Neural progenitor cell (in vitro differentiated cells): ENCODE measurements around the gene SERAC1. TPM values are rescaled to one million over a fixed set of nuclear protein-coding genes. Genes with fewer than 3 reads are reported as not detected.

ENCODE experiments used
- DNase-seq: peaks from one replicate; pipeline ENCODE4 v3.0.0-alpha.2; 2016; ENCODE audit warnings: low spot score
- H2AFZ ChIP-seq: fragments of 200-600 bp; sonication (generic); replicated peaks from 2 replicates; pipeline ENCODE4 v1.6.1; 2016; ENCODE audit warnings: antibody characterized with exemption
- H3F3A ChIP-seq: fragments of 200-600 bp; sonication (generic); 2 replicates; pipeline ENCODE4 v1.6.1; 2016; ENCODE audit warnings: antibody characterized with exemption, low read depth
- H3K27ac ChIP-seq: fragments of 200-600 bp; sonication (generic); 2 replicates; pipeline ENCODE4 v1.5.1; 2016; ENCODE audit warnings: mild to moderate bottlenecking
- H3K27me3 ChIP-seq: fragments of 200-600 bp; sonication (generic); 2 replicates; pipeline ENCODE4 v1.6.1; 2016; ENCODE audit warnings: mild to moderate bottlenecking, moderate library complexity
- H3K36me3 ChIP-seq: fragments of 200-600 bp; sonication (generic); 2 replicates; pipeline ENCODE4 v1.5.1; 2016
- H3K4me1 ChIP-seq: fragments of 200-600 bp; sonication (generic); 2 replicates; pipeline ENCODE4 v1.6.1; 2016; ENCODE audit warnings: mixed run types
- H3K4me2 ChIP-seq: fragments of 200-600 bp; sonication (generic); 2 replicates; pipeline ENCODE4 v1.6.1; 2016
- H3K4me3 ChIP-seq: fragments of 200-600 bp; sonication (generic); 2 replicates; pipeline ENCODE4 v1.5.1; 2016
- H3K79me2 ChIP-seq: fragments of 200-600 bp; sonication (generic); 2 replicates; pipeline ENCODE4 v1.6.1; 2016; ENCODE audit warnings: low read depth
- H3K9ac ChIP-seq: fragments of 200-600 bp; sonication (generic); 2 replicates; pipeline ENCODE4 v1.6.1; 2016
- H3K9me3 ChIP-seq: fragments of 200-600 bp; sonication (generic); 2 replicates; pipeline ENCODE4 v1.5.1; 2016; ENCODE audit warnings: low read depth
- H4K20me1 ChIP-seq: fragments of 200-600 bp; sonication (generic); 2 replicates; pipeline ENCODE4 v1.6.1; 2016; ENCODE audit warnings: low read depth
- H3K27ac Mint-ChIP-seq: 3 replicates; pipeline ENCODE4 v1.8.0; 2021; ENCODE audit warnings: mixed read lengths
- H3K27me3 Mint-ChIP-seq: 2 replicates; pipeline ENCODE4 v1.8.0; 2022; ENCODE audit warnings: low read depth, mild to moderate bottlenecking, inconsistent platforms, moderate library complexity, mixed read lengths; ENCODE audit not compliant: insufficient read depth
- H3K36me3 Mint-ChIP-seq: 3 replicates; pipeline ENCODE4 v1.8.0; 2021; ENCODE audit warnings: mixed read lengths
- H3K4me1 Mint-ChIP-seq: 3 replicates; pipeline ENCODE4 v1.8.0; 2021; ENCODE audit warnings: mixed read lengths
- H3K4me3 Mint-ChIP-seq: 3 replicates; pipeline ENCODE4 v1.8.0; 2021; ENCODE audit warnings: mild to moderate bottlenecking, moderate library complexity, mixed read lengths
- H3K9me3 Mint-ChIP-seq: 3 replicates; pipeline ENCODE4 v1.8.0; 2020; ENCODE audit warnings: mixed read lengths
- CTCF ChIP-seq: fragments of 200-600 bp; sonication (generic); IDR thresholded peaks from 2 replicates; pipeline ENCODE4 v1.5.1; 2017; ENCODE audit warnings: antibody characterized with exemption, mild to moderate bottlenecking
- EZH2 ChIP-seq: fragments of 200-600 bp; sonication (generic); IDR thresholded peaks from 2 replicates; pipeline ENCODE4 v1.6.1; 2017; ENCODE audit warnings: antibody characterized with exemption, mild to moderate bottlenecking, moderate library complexity
- EZH2phosphoT487 ChIP-seq: fragments of 200-600 bp; sonication (generic); IDR thresholded peaks from 2 replicates; pipeline ENCODE4 v1.6.1; 2017; ENCODE audit warnings: antibody characterized with exemption
- total RNA-seq: library from RNA; depleted of rRNA; stranded (reverse); fragments of >200 nt; gene quantifications from 2 replicates; pipeline ENCODE4 v1.2.3, GENCODE V29; 2015; ENCODE audit warnings: low replicate concordance

SERAC1 gene
- total RNA-seq, 1 donor from 2014 or later: 35.7 TPM

GRCh38 chr6:158063736-158064135, 104.3 kb downstream of the SERAC1 start:
- Mint-ChIP-seq H3K27ac (no peak overlapping the region), H3K4me1 (peaks cover 9% of the 10 kb centered on the region), H3K36me3 (peaks cover 7% of the 10 kb centered on the region), H3K9me3 (peaks cover 5% of the 10 kb centered on the region), H3K4me3 (no peak overlapping the region), H3K27me3 (peaks cover 2% of the 10 kb centered on the region)
- Histone ChIP-seq H3K4me1 (no peaks in the 10 kb centered on the region), H3K9ac (no peak overlapping the region), H3K9me3 (no peaks in the 10 kb centered on the region), H4K20me1 (no peaks in the 10 kb centered on the region), H3K79me2 (no peaks in the 10 kb centered on the region), H3F3A (no peaks in the 10 kb centered on the region), H2AFZ (no peak overlapping the region), H3K4me3 (no peak overlapping the region), H3K36me3 (no peaks in the 10 kb centered on the region), H3K27me3 (no peaks in the 10 kb centered on the region), H3K4me2 (no peak overlapping the region), H3K27ac (no peak overlapping the region)
- TF ChIP-seq EZH2phosphoT487: no peak
- no peak for TF ChIP-seq CTCF
- no peak for TF ChIP-seq EZH2
- no peak for DNase-seq

GRCh38 chr6:158061709-158062461, 106.2 kb downstream of the SERAC1 start:
- H3K36me3 Mint-ChIP-seq: peaks cover 7% of the 10 kb centered on the region
- peaks cover 2% of the 10 kb centered on the region for H3K27me3 Mint-ChIP-seq
- Histone ChIP-seq H3K4me2 (no peak overlapping the region), H3K27ac (no peak overlapping the region), H3K4me3 (no peak overlapping the region), H3K79me2 (no peaks in the 10 kb centered on the region), H3K27me3 (no peaks in the 10 kb centered on the region), H3K9me3 (no peaks in the 10 kb centered on the region), H3F3A (no peaks in the 10 kb centered on the region), H4K20me1 (no peaks in the 10 kb centered on the region), H3K36me3 (no peaks in the 10 kb centered on the region), H2AFZ (no peak overlapping the region), H3K9ac (no peak overlapping the region), H3K4me1 (no peaks in the 10 kb centered on the region)
- H3K4me1 Mint-ChIP-seq: peaks cover 2% of the 10 kb centered on the region
- no peak for DNase-seq
- H3K9me3 Mint-ChIP-seq: peaks cover 5% of the 10 kb centered on the region
- TF ChIP-seq CTCF (no peak), EZH2 (no peak), EZH2phosphoT487 (no peak)
- no peak overlapping the region for H3K27ac Mint-ChIP-seq
- no peak overlapping the region for H3K4me3 Mint-ChIP-seq

GRCh38 chr6:158061361-158061708, 106.7 kb downstream of the SERAC1 start:
- no peak for DNase-seq
- peaks cover 7% of the 10 kb centered on the region for H3K36me3 Mint-ChIP-seq
- H3K4me2 ChIP-seq: no peak overlapping the region
- H3K27me3 ChIP-seq: no peaks in the 10 kb centered on the region
- peaks cover 5% of the 10 kb centered on the region for H3K9me3 Mint-ChIP-seq
- no peak overlapping the region for H3K27ac Mint-ChIP-seq
- no peaks in the 10 kb centered on the region for H3K9me3 ChIP-seq
- H3F3A ChIP-seq: no peaks in the 10 kb centered on the region
- H3K79me2 ChIP-seq: no peaks in the 10 kb centered on the region
- no peaks in the 10 kb centered on the region for H3K36me3 ChIP-seq
- no peak overlapping the region for H2AFZ ChIP-seq
- peaks cover 2% of the 10 kb centered on the region for H3K27me3 Mint-ChIP-seq
- H3K27ac ChIP-seq: no peak overlapping the region
- H4K20me1 ChIP-seq: no peaks in the 10 kb centered on the region
- H3K9ac ChIP-seq: no peak overlapping the region
- peaks cover 2% of the 10 kb centered on the region for H3K4me1 Mint-ChIP-seq
- no peak overlapping the region for H3K4me3 Mint-ChIP-seq
- no peak overlapping the region for H3K4me3 ChIP-seq
- TF ChIP-seq EZH2phosphoT487 (no peak), EZH2 (no peak), CTCF (no peak)
- no peaks in the 10 kb centered on the region for H3K4me1 ChIP-seq
